Skeletal muscle tissue (tissue), 5 donors: Measurements from ENCODE around the gene ITPKB. TPM values are rescaled to one million over a fixed set of nuclear protein-coding genes. Genes with fewer than 3 reads are reported as not detected.
A peak's percentile ranks its signal among the peaks of the same experiment; 100 is the strongest.

Experiments used
- H3K27ac ChIP-seq: one replicate; pipeline ENCODE4 v1.7.0; 2013; ENCODE audit warnings: mild to moderate bottlenecking, low read depth, low read length, inconsistent platforms
- H3K27me3 ChIP-seq, 3 donors: one replicate each; pipeline ENCODE4 v1.7.0; 2013; ENCODE audit warnings: low read length in 3 of 3; ENCODE audit not compliant: control insufficient read depth in 3 of 3, insufficient read depth in 3 of 3
- H3K36me3 ChIP-seq, 3 donors: one replicate each; pipeline ENCODE4 v1.7.0; 2013; ENCODE audit warnings: low read length in 3 of 3; ENCODE audit not compliant: control insufficient read depth in 3 of 3, insufficient read depth in 3 of 3
- H3K4me1 ChIP-seq, 3 donors: one replicate each; pipeline ENCODE4 v1.7.0; 2013; ENCODE audit warnings: low read length in 3 of 3, mild to moderate bottlenecking in 3 of 3; ENCODE audit not compliant: control insufficient read depth in 3 of 3, insufficient read depth in 3 of 3
- H3K4me3 ChIP-seq, 3 donors: one replicate each; pipeline ENCODE4 v1.7.0; 2013; ENCODE audit warnings: low read length in 3 of 3
- H3K9ac ChIP-seq, 3 donors: one replicate each; pipeline ENCODE4 v1.7.0; 2013; ENCODE audit warnings: low read length in 3 of 3, mild to moderate bottlenecking in 3 of 3, moderate library complexity in 2 of 3, low read depth in 1 of 3
- H3K9me3 ChIP-seq, 3 donors: one replicate each; pipeline ENCODE4 v1.7.0; 2013; ENCODE audit warnings: low read length in 3 of 3; ENCODE audit not compliant: control insufficient read depth in 3 of 3
- small RNA-seq: library from RNA; depleted of rRNA; stranded (forward); fragments of <200 nt; gene quantifications from one replicate; pipeline ENCODE3, GENCODE V24; 2014
- total RNA-seq: library from RNA; depleted of rRNA; stranded (reverse); fragments of >200 nt; gene quantifications from one replicate; pipeline ENCODE4 v1.2.3, GENCODE V29; 2014
- donor health status: Osteomylitis.

Gene ITPKB
- total RNA-seq, 1 donor from 2014 or later, result 18.8 TPM

- Histone ChIP-seq H3K4me3 (no peak overlapping the region), H3K36me3 (no peaks in the 10 kb centered on the region), H3K4me1 (peaks cover 0 to 11% (median 4%) of the 10 kb centered on the region in 3 donors), H3K9ac (no peak overlapping the region), H3K27me3 (peaks cover 0 to 5% (median 0%) of the 10 kb centered on the region in 3 donors), H3K9me3 (no peaks in the 10 kb centered on the region), H3K27ac (peak overlapping the region; percentile 34)
Observed at GRCh38 chr1:226589008-226589733, 149.9 kb downstream of the ITPKB start.

DNA sequence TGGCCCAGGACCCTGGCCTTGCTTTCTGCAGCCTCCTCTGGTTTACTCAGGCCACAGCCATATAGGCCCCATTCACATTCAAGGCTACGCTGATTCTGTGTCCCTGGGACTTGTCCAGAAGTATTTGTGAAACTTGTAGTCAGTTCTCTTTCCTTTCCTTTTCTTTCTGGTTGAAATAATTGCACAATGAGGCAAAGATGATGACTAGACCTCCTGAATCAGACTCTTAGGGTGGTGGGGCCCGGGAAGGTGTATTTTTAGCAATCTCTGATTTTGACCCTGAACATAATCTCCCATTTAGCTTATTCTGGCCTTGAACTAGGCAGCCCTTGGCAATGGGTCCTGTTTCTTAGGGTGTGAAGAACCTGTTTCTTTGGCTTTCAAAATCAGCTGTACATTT is 150.6 kb downstream of the ITPKB start:
- Histone ChIP-seq H3K9ac (no peak overlapping the region), H3K4me3 (no peak overlapping the region), H3K4me1 (peaks cover 0 to 11% (median 4%) of the 10 kb centered on the region in 3 donors), H3K9me3 (no peaks in the 10 kb centered on the region), H3K27me3 (peaks cover 0 to 2% (median 0%) of the 10 kb centered on the region in 3 donors), H3K36me3 (no peaks in the 10 kb centered on the region), H3K27ac (peak overlapping the region; percentile 34)

DNA sequence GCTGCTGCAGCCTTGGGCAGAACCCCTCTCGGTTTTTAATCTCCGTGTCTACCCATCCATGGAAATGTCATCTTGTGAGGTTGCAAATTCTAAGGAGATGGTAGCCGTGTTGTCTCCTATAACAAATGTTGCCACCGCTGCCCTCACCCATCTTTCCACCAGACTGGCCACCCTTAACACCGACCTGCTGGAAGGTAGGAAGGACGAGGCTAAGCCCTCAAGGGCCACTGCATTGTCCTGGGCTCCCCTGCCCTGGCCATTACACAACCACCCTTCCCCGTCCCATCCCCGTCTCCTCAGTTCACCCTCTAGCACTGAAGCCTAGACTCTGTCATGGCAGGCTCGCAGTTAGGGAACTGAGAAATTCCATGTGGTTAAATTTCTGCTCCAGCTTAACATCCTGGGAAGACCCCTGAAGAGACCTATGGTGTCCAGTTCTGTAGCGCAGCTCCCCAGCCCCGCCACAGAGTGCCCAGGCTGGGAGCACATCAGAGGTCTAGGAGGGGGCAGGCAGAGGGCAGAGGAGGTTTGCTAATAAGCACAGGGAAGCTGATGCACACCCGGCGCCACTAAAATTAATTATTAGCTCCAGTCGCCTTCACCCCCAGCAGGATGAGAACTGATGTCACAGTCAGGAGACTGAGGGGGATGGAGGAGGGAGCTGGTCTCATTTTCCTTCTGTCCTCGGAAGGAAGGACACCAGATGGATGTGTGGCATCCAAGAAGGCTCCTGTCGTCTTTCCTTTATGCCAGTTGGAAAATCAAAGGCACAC is 152.2 kb downstream of the ITPKB start:
- H3K4me1 ChIP-seq, result peaks cover 0 to 11% (median 4%) of the 10 kb centered on the region in 3 donors
- no peak overlapping the region for H3K9ac ChIP-seq
- no peaks in the 10 kb centered on the region for H3K36me3 ChIP-seq
- H3K27ac ChIP-seq, result no peak overlapping the region
- H3K9me3 ChIP-seq, result no peaks in the 10 kb centered on the region
- H3K27me3 ChIP-seq, result peaks cover 0 to 2% (median 0%) of the 10 kb centered on the region in 3 donors
- H3K4me3 ChIP-seq, result no peak overlapping the region

- Histone ChIP-seq H3K27me3 (peaks cover 0 to 2% (median 0%) of the 10 kb centered on the region in 3 donors), H3K4me1 (peaks cover 0 to 11% (median 4%) of the 10 kb centered on the region in 3 donors), H3K9ac (no peak overlapping the region), H3K9me3 (no peaks in the 10 kb centered on the region), H3K36me3 (no peaks in the 10 kb centered on the region), H3K4me3 (no peak overlapping the region), H3K27ac (no peak overlapping the region)
Observed at GRCh38 chr1:226586116-226586515, 153.0 kb downstream of the ITPKB start.

GRCh38 chr1:226584164-226584563 is 154.9 kb downstream of the ITPKB start:
- H3K9ac ChIP-seq, result no peak overlapping the region
- H3K4me1 ChIP-seq, result peaks cover 0 to 11% (median 2%) of the 10 kb centered on the region in 3 donors
- peaks cover 0 to 2% (median 0%) of the 10 kb centered on the region in 3 donors for H3K27me3 ChIP-seq
- no peaks in the 10 kb centered on the region for H3K36me3 ChIP-seq
- H3K9me3 ChIP-seq, result no peaks in the 10 kb centered on the region
- H3K27ac ChIP-seq, result no peak overlapping the region
- H3K4me3 ChIP-seq, result no peak overlapping the region

DNA sequence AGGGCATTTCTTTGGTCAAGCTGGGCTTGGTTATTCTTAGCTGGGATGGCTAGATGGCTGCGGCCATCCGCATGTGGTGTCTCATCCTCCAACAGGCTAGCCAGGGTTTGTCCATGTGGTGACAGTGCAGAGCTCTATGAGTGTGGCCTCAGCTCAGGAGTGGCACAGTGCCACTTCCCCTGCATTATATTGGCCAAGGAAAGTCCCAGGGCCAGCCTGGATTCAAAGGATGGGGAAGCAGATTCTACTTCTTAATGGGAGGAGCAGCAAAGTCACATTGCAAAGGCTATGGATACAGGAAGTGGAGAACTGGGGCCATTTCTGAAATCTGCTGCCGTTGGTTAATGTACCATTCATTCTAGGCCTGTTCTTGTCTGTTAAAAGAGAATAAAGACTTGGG is 156.1 kb downstream of the ITPKB start:
- no peak overlapping the region for H3K9ac ChIP-seq
- H3K27ac ChIP-seq, result no peak overlapping the region
- H3K4me3 ChIP-seq, result no peak overlapping the region
- peaks cover 0 to 3% (median 0%) of the 10 kb centered on the region in 3 donors for H3K4me1 ChIP-seq
- H3K27me3 ChIP-seq, result peaks cover 0 to 2% (median 0%) of the 10 kb centered on the region in 3 donors
- no peaks in the 10 kb centered on the region for H3K36me3 ChIP-seq
- no peaks in the 10 kb centered on the region for H3K9me3 ChIP-seq

Small RNA genes lying within 50 kb of the gene (small RNA-seq; reads per million reads assigned to genes)
- gene RPS27P5, result not detected

Other genes starting within 250 kb of the ITPKB start
- gene STUM, start 190.5 kb downstream of the ITPKB start, total RNA-seq, result 2.6 TPM
- gene PSEN2, start 131.3 kb upstream of the ITPKB start, total RNA-seq, result 173 TPM
- 64.7 TPM for gene COQ8A, start 201.0 kb upstream of the ITPKB start, total RNA-seq